Lower leg skin (tissue), 4 donors: ENCODE measurements around the gene SLC38A4. TPM values are rescaled to one million over a fixed set of nuclear protein-coding genes. Genes with fewer than 3 reads are reported as not detected.

Source experiments
- DNase-seq, 2 donors: peaks; one replicate each; pipeline ENCODE4 v3.0.0-alpha.2; 2019; ENCODE audit warnings: low spot score in 2 of 2
- H3K4me3 ChIP-seq: fragments of 200-600 bp; sonication (generic); 2 replicates; pipeline ENCODE4 v1.5.1; 2017; ENCODE audit warnings: mild to moderate bottlenecking, low read depth; ENCODE audit not compliant: poor library complexity, severe bottlenecking
- POLR2A ChIP-seq, 2 donors: fragments of 450-650 bp; IDR thresholded peaks; one replicate each; pipeline ENCODE4 v1.6.1; 2016 to 2017; ENCODE audit warnings: antibody characterized with exemption in 2 of 2, mild to moderate bottlenecking in 1 of 2, moderate library complexity in 1 of 2
- WGBS, 2 donors: methylation state at CpG; one replicate each; pipeline ENCODE4 v1.1.5; 2018; 5-methylcytosine and 5-hydroxymethylcytosine counted together
- intact Hi-C: fragments of 100-400 bp; cut with DNase I; formaldehyde crosslinking; loops from one replicate; pipeline ENCODE4 v1.15.0; 2023; ENCODE audit warnings: low total_unique reads
- total RNA-seq, 4 donors: library from RNA; depleted of rRNA; stranded (reverse); fragments of >200 nt; gene quantifications; one replicate each; pipeline ENCODE4 v1.1.0, GENCODE V29; 2016
- TF ChIP-seq, protein P1 (sequence below), 3 donors: fragments of 450-650 bp; IDR thresholded peaks; one replicate each; pipeline ENCODE4 v1.5.1; 2016; ENCODE audit warnings: antibody characterized with exemption in 3 of 3, mild to moderate bottlenecking in 3 of 3, moderate library complexity in 2 of 3

Gene SLC38A4
- total RNA-seq, 4 donors from 2014 or later, result 0.46 to 1.9 (median 0.88) TPM

DNA sequence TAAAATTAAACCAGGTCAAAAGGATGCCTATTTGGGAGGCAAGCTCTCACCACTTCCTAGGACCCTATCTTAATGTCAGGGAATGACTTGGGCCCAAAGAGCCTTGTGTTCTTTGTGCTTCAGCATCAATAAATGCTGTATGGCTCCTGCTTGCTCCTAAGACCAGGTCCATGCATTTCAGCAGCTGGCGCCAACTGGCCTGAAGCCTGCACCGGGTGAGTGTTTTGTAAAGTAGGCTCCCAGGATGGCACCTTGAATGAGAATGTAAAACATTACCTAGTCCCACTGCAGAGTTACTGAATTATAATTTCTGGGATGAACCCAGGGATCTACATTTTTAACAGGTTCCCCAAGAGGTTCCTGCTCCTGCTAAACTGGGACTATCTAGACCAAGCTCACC, 16.1 kb upstream of the SLC38A4 start:
- WGBS, 2 donors, result 89 to 93% methylated on average over 2 of the region's 2 CpGs
- TF ChIP-seq POLR2A (IDR thresholded peaks at IDR 0.05), result no peak
- TF ChIP-seq, protein P1, sequence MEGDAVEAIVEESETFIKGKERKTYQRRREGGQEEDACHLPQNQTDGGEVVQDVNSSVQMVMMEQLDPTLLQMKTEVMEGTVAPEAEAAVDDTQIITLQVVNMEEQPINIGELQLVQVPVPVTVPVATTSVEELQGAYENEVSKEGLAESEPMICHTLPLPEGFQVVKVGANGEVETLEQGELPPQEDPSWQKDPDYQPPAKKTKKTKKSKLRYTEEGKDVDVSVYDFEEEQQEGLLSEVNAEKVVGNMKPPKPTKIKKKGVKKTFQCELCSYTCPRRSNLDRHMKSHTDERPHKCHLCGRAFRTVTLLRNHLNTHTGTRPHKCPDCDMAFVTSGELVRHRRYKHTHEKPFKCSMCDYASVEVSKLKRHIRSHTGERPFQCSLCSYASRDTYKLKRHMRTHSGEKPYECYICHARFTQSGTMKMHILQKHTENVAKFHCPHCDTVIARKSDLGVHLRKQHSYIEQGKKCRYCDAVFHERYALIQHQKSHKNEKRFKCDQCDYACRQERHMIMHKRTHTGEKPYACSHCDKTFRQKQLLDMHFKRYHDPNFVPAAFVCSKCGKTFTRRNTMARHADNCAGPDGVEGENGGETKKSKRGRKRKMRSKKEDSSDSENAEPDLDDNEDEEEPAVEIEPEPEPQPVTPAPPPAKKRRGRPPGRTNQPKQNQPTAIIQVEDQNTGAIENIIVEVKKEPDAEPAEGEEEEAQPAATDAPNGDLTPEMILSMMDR (IDR thresholded peaks at IDR 0.05), result no peak
- intact Hi-C loops, result no loop called here

DNA sequence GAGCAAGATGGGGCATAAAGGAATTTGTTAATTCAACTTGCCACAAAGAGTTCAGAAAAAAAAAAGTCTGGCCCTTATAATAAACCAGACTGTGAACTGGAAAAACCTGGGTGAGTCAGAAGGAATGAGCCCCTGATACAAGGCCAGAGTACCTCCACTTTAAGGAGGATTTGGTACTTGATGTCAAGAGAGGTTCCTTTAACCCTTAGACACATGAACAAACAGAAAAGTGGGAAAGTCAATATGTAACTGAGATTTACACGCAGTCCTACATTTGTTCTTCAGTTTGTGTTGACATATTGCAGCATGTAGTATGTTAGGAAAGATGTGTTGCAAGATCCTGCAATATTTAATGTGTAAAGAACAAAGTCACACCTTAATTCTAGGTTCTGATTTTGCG, 14.2 kb upstream of the SLC38A4 start:
- TF ChIP-seq, protein P1 (IDR thresholded peaks at IDR 0.05), result no peak
- TF ChIP-seq POLR2A (IDR thresholded peaks at IDR 0.05), result no peak
- intact Hi-C loops, result no loop called here
- WGBS, 2 donors, result 82 to 84% methylated on average over 2 of the region's 2 CpGs

More for the DNA sequence above, 16.1 kb upstream of the SLC38A4 start:
- DNase-seq, result no peak
- no peak overlapping the region for H3K4me3 ChIP-seq

DNA sequence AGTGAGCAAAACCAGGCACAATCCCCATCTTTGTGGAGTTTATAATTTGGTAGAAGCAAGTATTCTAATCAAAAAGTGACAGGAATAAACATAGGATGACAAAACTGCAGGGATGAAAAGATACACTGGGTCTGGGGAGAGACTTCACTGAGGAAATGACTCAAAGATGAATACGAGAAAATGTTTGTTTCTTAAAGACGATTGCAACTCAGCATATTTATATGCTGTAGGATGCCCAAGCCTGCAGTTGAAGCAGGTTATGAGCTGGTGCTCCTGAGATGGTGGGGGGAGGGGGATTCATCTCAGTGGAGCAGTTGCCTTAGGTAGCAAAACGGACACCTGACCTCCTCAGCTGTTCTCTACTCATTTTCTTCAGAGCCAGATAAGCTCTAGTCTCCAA, 13.4 kb upstream of the SLC38A4 start:
- intact Hi-C loops, result no loop called here
- 85 to 90% methylated on average over 3 of the region's 3 CpGs for WGBS, 2 donors
- no peak for DNase-seq
- no peak overlapping the region for H3K4me3 ChIP-seq
- no peak for TF ChIP-seq POLR2A (IDR thresholded peaks at IDR 0.05)
- TF ChIP-seq, protein P1 (IDR thresholded peaks at IDR 0.05), result no peak

More for the DNA sequence above, 14.2 kb upstream of the SLC38A4 start:
- no peak overlapping the region for H3K4me3 ChIP-seq
- no peak for DNase-seq

DNA sequence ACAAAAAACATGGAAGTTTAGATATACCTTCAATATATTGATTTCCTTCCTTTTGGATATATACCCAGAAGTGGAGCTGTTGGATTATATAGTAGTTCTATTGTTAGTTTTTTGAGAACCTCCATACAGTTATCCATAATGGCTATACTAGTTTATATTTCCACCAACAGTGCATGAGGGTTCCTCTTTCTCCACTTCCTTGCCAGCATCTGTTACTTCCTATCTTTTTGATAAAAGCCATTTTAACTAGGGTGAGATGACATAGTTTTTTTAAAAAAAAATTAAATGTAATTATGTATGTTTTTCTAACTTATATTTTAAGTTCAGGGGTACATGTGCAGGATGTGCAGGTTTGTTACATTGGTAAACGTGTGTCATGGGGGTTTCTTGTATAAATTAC, 10.0 kb upstream of the SLC38A4 start:
- intact Hi-C loops, result no loop called here
- no peak for DNase-seq
- 85 to 89% methylated on average over 1 of the region's 1 CpG for WGBS, 2 donors
- H3K4me3 ChIP-seq, result no peak overlapping the region
- TF ChIP-seq, protein P1 (IDR thresholded peaks at IDR 0.05), result no peak
- TF ChIP-seq POLR2A (IDR thresholded peaks at IDR 0.05), result no peak

DNA sequence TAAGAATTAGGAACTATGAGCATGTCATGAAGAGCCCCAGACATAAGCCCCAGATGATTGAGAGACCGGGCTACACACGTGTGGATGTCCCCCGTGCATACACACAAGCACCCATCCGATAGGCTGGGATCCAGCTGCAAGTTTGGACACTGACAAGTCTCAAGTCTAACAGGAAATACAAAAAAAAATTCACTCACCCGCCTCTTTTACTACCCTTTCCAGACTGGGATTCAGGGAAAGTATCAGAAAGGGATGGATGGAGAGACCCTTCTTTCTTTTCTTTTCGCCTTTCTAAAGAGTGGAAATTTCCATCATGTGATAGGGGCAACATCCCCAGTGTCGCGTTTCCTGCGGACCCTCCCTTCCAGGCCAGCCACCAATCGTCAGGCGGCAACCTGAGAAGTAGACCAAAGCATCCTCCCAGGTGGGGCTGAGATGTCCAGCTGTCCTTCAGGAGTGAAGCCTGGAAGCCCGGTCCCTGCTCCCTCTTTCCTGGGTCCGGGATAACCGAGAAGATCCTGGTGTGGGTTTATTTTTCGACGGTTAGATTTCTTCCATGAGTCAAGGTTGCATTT, 6.4 kb upstream of the SLC38A4 start:
- no peak overlapping the region for H3K4me3 ChIP-seq
- intact Hi-C loops, result no loop called here
- TF ChIP-seq, protein P1 (IDR thresholded peaks at IDR 0.05), result no peak
- no peak for TF ChIP-seq POLR2A (IDR thresholded peaks at IDR 0.05)
- no peak for DNase-seq
- 46 to 53% methylated on average over 16 of the region's 16 CpGs for WGBS, 2 donors
